DND-41 (cell line): ENCODE results near the gene CACNA1I.
A peak's percentile ranks its signal among the peaks of the same experiment; 100 is the strongest.

Experiments
- ATAC-seq: fragments of 200-7000 bp; cut with Tn5 transposase; 3 replicates; pipeline ENCODE4 v1.9.1; 2021; ENCODE audit warnings: low read depth; ENCODE audit not compliant: insufficient read depth
- DNase-seq: peaks from one replicate; pipeline ENCODE4 v3.0.0-alpha.2; 2020
- H2AFZ ChIP-seq: 2 replicates; pipeline ENCODE4 v1.6.0; 2012; ENCODE audit warnings: low read depth, low read length
- H3K27ac ChIP-seq: 2 replicates; pipeline ENCODE4 v1.5.1; 2012; ENCODE audit warnings: low read length, inconsistent platforms
- H3K27me3 ChIP-seq: fragments of 200-600 bp; sonication (generic); 2 replicates; pipeline ENCODE4 v1.6.0; 2012; ENCODE audit warnings: low read length, mild to moderate bottlenecking, inconsistent platforms; ENCODE audit not compliant: insufficient read depth, poor library complexity
- H3K36me3 ChIP-seq: 2 replicates; pipeline ENCODE4 v1.5.1; 2012; ENCODE audit warnings: low read length, inconsistent platforms; ENCODE audit not compliant: insufficient read depth
- H3K4me1 ChIP-seq: 2 replicates; pipeline ENCODE4 v1.5.1; 2012; ENCODE audit warnings: mild to moderate bottlenecking, low read length; ENCODE audit not compliant: insufficient read depth
- H3K4me2 ChIP-seq: 2 replicates; pipeline ENCODE4 v1.6.0; 2012; ENCODE audit warnings: mild to moderate bottlenecking, moderate library complexity, low read length, inconsistent platforms; ENCODE audit not compliant: insufficient read depth
- H3K4me3 ChIP-seq, 2 experiments: fragments of 200-600 bp in 1 of 2; shearing (Covaris generic) in 1 of 2; 2 replicates each; pipeline ENCODE4 v1.5.1; 2012 to 2016; ENCODE audit warnings: inconsistent platforms in 2 of 2, low read length in 2 of 2, mild to moderate bottlenecking in 2 of 2, low read depth in 1 of 2, moderate library complexity in 1 of 2
- H3K79me2 ChIP-seq: 2 replicates; pipeline ENCODE4 v1.6.0; 2012; ENCODE audit warnings: low read length, inconsistent platforms; ENCODE audit not compliant: insufficient read depth
- H3K9ac ChIP-seq: 2 replicates; pipeline ENCODE4 v1.6.0; 2012; ENCODE audit warnings: low read depth, mild to moderate bottlenecking, inconsistent platforms, low read length, moderate library complexity
- H3K9me3 ChIP-seq: 2 replicates; pipeline ENCODE4 v1.5.1; 2012; ENCODE audit warnings: low read length, moderate library complexity, mild to moderate bottlenecking, inconsistent platforms; ENCODE audit not compliant: insufficient read depth, severe bottlenecking
- H4K20me1 ChIP-seq: 2 replicates; pipeline ENCODE4 v1.6.0; 2012; ENCODE audit warnings: low read length; ENCODE audit not compliant: insufficient read depth
- CTCF ChIP-seq: IDR thresholded peaks from 2 replicates; pipeline ENCODE4 v1.5.1; 2012; ENCODE audit warnings: borderline replicate concordance, low read length, moderate library complexity, mild to moderate bottlenecking; ENCODE audit not compliant: poor library complexity, severe bottlenecking; ENCODE audit errors: extremely low read depth
- EZH2 ChIP-seq: IDR thresholded peaks from 3 replicates; pipeline ENCODE4 v1.6.1; 2012; ENCODE audit warnings: borderline replicate concordance, low read depth, mild to moderate bottlenecking, moderate library complexity, low read length, inconsistent platforms; ENCODE audit not compliant: severe bottlenecking

CACNA1I gene

GRCh38 chr22:39623603-39624500 lies 53.3 kb downstream of the CACNA1I start:
- Histone ChIP-seq H3K27ac (no peak overlapping the region), H3K9me3 (no peaks in the 10 kb centered on the region), H3K79me2 (no peaks in the 10 kb centered on the region), H3K27me3 (no peaks in the 10 kb centered on the region), H3K4me3 (no peak overlapping the region), H3K4me1 (no peaks in the 10 kb centered on the region), H4K20me1 (no peaks in the 10 kb centered on the region; the same call in 1 of the 2 replicates), H3K36me3 (no peaks in the 10 kb centered on the region), H3K4me2 (no peak overlapping the region), H3K9ac (no peak overlapping the region), H2AFZ (no peak overlapping the region)
- TF ChIP-seq EZH2 (no peak), CTCF (no peak)
- 0 out of 3 replicates have a peak, but pooled peaks have one; percentile 15 for ATAC-seq
- DNase-seq, result no peak

GRCh38 chr22:39624501-39624821 lies 53.9 kb downstream of the CACNA1I start:
- H2AFZ ChIP-seq, result no peak overlapping the region
- no peaks in the 10 kb centered on the region for H3K4me1 ChIP-seq
- no peak overlapping the region for H3K27ac ChIP-seq
- H3K4me2 ChIP-seq, result no peak overlapping the region
- no peaks in the 10 kb centered on the region for H3K27me3 ChIP-seq
- H3K79me2 ChIP-seq, result no peaks in the 10 kb centered on the region
- DNase-seq (no peak), ATAC-seq (no peak)
- TF ChIP-seq CTCF (no peak), EZH2 (no peak)
- H3K9me3 ChIP-seq, result no peaks in the 10 kb centered on the region
- no peaks in the 10 kb centered on the region for H3K36me3 ChIP-seq
- no peaks in the 10 kb centered on the region; the same call in 1 of the 2 replicates for H4K20me1 ChIP-seq
- H3K4me3 ChIP-seq, result no peak overlapping the region
- no peak overlapping the region for H3K9ac ChIP-seq

GRCh38 chr22:39625569-39626537 lies 55.3 kb downstream of the CACNA1I start:
- no peak for ATAC-seq

More at GRCh38 chr22:39625569-39626537, 55.3 kb downstream of the CACNA1I start:
- no peak overlapping the region for H3K9ac ChIP-seq
- no peaks in the 10 kb centered on the region for H3K9me3 ChIP-seq
- no peaks in the 10 kb centered on the region for H3K27me3 ChIP-seq
- H3K4me1 ChIP-seq, result no peaks in the 10 kb centered on the region
- H3K79me2 ChIP-seq, result no peaks in the 10 kb centered on the region
- H3K4me2 ChIP-seq, result no peak overlapping the region
- no peak overlapping the region for H2AFZ ChIP-seq
- no peak for DNase-seq
- no peak overlapping the region for H3K4me3 ChIP-seq
- no peak for TF ChIP-seq EZH2
- TF ChIP-seq CTCF, result no peak
- H3K36me3 ChIP-seq, result no peaks in the 10 kb centered on the region
- no peaks in the 10 kb centered on the region; the same call in 1 of the 2 replicates for H4K20me1 ChIP-seq
- no peak overlapping the region for H3K27ac ChIP-seq
